Measurements from ENCODE around the gene MAN2A2.

GRCh38 chr15:90878660-90879059 lies 24.4 kb upstream of the MAN2A2 start:
- TF ChIP-seq FOXM1 (IDR thresholded peaks at IDR 0.05; ENCODE audit: borderline replicate concordance, low read depth) (no peak), EGR1 (IDR thresholded peaks at IDR 0.05) (no peak), EP300 (IDR thresholded peaks at IDR 0.05; ENCODE audit: borderline replicate concordance) (no peak), TCF12 (IDR thresholded peaks at IDR 0.05; ENCODE audit: low read depth) (no peak)
